ENCODE data around the gene AFAP1. TPM values are rescaled to one million over a fixed set of nuclear protein-coding genes. Genes with fewer than 3 reads are reported as not detected.
A peak's percentile ranks its signal among the peaks of the same experiment; 100 is the strongest.

Gene AFAP1
- total and polyA plus RNA-seq, 2 of the 4 experiments (the other 2 are of a cell fraction), result 48.2 to 80.9 TPM

DNA sequence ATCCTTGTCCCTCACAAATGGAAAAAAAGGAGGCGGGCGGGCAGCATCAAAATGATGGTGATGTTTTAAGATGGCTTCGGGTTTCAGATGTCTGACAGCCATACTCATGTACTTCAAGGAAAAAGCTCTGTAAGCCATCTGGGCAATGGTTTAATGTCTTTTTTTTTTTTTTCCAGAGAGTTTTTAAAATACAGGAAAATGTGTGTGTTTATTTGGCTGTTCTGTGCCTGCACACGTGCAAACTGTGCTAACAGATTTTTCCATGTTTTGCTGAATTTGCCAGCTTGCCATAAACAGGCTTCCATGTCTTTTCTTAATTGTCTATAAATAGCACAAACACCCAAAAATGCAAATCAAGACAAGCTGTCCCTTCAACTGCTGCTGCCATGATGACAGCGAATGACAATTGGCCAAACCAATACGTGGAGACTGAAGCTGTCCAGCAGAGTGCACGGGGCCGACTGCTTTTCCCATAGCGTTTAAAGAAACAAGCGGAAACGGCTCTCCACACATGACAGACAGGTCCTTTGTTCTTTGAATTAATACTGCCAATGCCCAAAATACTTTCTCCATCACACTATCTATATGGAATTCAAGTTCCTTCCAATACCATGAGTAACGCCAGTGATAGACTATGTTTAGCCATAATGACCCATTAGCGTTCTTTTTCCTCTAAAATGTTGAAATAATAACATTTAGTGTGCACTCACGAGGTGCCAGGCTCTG is 35.7 kb downstream of the AFAP1 start:
- peak overlapping the region; percentile 56 for H3K56ac ChIP-seq (ENCODE audit: extremely low read depth, insufficient read depth, low read length)
- WGBS, 2 experiments (ENCODE audit: extremely low coverage in 2 of 2, insufficient read length in 1 of 2), result 0% methylated on average over 6 of the region's 14 CpGs; no CpG with 5 or more reads in 1 of the 2 experiments
- in situ Hi-C loops (cut with MboI; ENCODE audit: low sequenced_read_pairs), result no loop called here
- TF ChIP-seq CEBPB (IDR thresholded peaks at IDR 0.05; ENCODE audit: low read depth, low read length), result peak; percentile 58; the same call in 1 of the 2 replicates
- no peak for TF ChIP-seq CTCF (conservative IDR thresholded peaks at IDR 0.05; ENCODE audit: low read depth, low read length)
- no peak for TF ChIP-seq RAD21 (IDR thresholded peaks at IDR 0.05; ENCODE audit: low read length)
- TF ChIP-seq MAFK (IDR thresholded peaks at IDR 0.05; ENCODE audit: low read depth, low read length), result no peak
- TF ChIP-seq FOS (IDR thresholded peaks at IDR 0.05; ENCODE audit: low read depth, low read length), result no peak
- peak; percentile 53; the same call in 1 of the 2 replicates for TF ChIP-seq CHD1 (IDR thresholded peaks at IDR 0.05; ENCODE audit: low read depth, low read length)
- TF ChIP-seq MXI1 (IDR thresholded peaks at IDR 0.05; ENCODE audit: borderline replicate concordance, low read depth, low read length), result 0 out of 2 replicates have a peak, but pooled peaks have one; percentile 28
- no peak for TF ChIP-seq RFX5 (IDR thresholded peaks at IDR 0.05; ENCODE audit: low read depth, low read length)
- TF ChIP-seq, protein P1, sequence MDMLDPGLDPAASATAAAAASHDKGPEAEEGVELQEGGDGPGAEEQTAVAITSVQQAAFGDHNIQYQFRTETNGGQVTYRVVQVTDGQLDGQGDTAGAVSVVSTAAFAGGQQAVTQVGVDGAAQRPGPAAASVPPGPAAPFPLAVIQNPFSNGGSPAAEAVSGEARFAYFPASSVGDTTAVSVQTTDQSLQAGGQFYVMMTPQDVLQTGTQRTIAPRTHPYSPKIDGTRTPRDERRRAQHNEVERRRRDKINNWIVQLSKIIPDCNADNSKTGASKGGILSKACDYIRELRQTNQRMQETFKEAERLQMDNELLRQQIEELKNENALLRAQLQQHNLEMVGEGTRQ (IDR thresholded peaks at IDR 0.05; ENCODE audit: low read depth, low read length), result no peak
- TF ChIP-seq POLR2A (IDR thresholded peaks at IDR 0.05; ENCODE audit: low read depth, low read length), result peak; percentile 44; the same call in 1 of the 2 replicates
- TF ChIP-seq BHLHE40 (IDR thresholded peaks at IDR 0.05; ENCODE audit: low read depth, low read length), result peak; percentile 18; the same call in 1 of the 2 replicates
- TF ChIP-seq RCOR1 (IDR thresholded peaks at IDR 0.05; ENCODE audit: insufficient replicate concordance, low read length), result no peak
- TF ChIP-seq SMC3 (IDR thresholded peaks at IDR 0.05; ENCODE audit: low read depth, low read length), result no peak
- TF ChIP-seq, protein P2, sequence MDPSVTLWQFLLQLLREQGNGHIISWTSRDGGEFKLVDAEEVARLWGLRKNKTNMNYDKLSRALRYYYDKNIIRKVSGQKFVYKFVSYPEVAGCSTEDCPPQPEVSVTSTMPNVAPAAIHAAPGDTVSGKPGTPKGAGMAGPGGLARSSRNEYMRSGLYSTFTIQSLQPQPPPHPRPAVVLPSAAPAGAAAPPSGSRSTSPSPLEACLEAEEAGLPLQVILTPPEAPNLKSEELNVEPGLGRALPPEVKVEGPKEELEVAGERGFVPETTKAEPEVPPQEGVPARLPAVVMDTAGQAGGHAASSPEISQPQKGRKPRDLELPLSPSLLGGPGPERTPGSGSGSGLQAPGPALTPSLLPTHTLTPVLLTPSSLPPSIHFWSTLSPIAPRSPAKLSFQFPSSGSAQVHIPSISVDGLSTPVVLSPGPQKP (IDR thresholded peaks at IDR 0.05; ENCODE audit: borderline replicate concordance, low read depth, low read length), result no peak

More for the DNA sequence above, 35.7 kb downstream of the AFAP1 start:
- dilution Hi-C loops (cut with HindIII; ENCODE audit: low sequenced_read_pairs, unreplicated experiment) (no loop called here), intact Hi-C loops (cut with micrococcal nuclease) (loop anchor here (2.0 kb wide), 1 partner anchor 35 kb away; no protein-coding TSS in a partner anchor)
- peak overlapping the region; percentile 74 for H3K4me2 ChIP-seq (ENCODE audit: low read depth, low read length)
- H2BK15ac ChIP-seq (ENCODE audit: low read depth, low read length), result peak overlapping the region; percentile 45; the same call in 1 of the 3 replicates
- peak overlapping the region; percentile 81 for H3K18ac ChIP-seq (ENCODE audit: low read depth, low read length)
- H2BK20ac ChIP-seq (ENCODE audit: low read depth, low read length), result peak overlapping the region; percentile 57
- DNase-seq (peak; percentile 89), ATAC-seq (ENCODE audit: low read depth) (peak; percentile 27)
- peak overlapping the region; percentile 63 for H2AK9ac ChIP-seq (replicated peaks; ENCODE audit: low read depth, low read length, poor library complexity)
- peak overlapping the region; percentile 66 for H3K14ac ChIP-seq (replicated peaks; ENCODE audit: low read depth, low read length)
- no peak overlapping the region for H2AFZ ChIP-seq (replicated peaks; ENCODE audit: low read length, poor library complexity)
- peak overlapping the region; percentile 88 for H2AK5ac ChIP-seq (ENCODE audit: low read depth, low read length)
- H2BK5ac ChIP-seq (ENCODE audit: low read depth, low read length, poor library complexity, severe bottlenecking), result peak overlapping the region; percentile 95
- H2BK120ac ChIP-seq (ENCODE audit: low read depth, low read length), result peak overlapping the region; percentile 82
- H3K27me3 ChIP-seq (ENCODE audit: control insufficient read depth, insufficient read depth, low read length), result no peaks in the 10 kb centered on the region
- H4K8ac ChIP-seq (ENCODE audit: low read depth in 2 of 2, low read length in 2 of 2), result peak overlapping the region in 1 of 2 experiments; percentile 83; a peak in 3 of 4 replicates
- H3K36me3 ChIP-seq (ENCODE audit: control insufficient read depth, insufficient read depth, low read length), result 0 out of 2 replicates have a peak, but pooled peaks cover 3% of the 10 kb centered on the region
- H3K23ac ChIP-seq (ENCODE audit: low read depth, low read length), result peak overlapping the region; percentile 78; the same call in 1 of the 2 replicates
- H4K5ac ChIP-seq (ENCODE audit: low read depth, low read length), result peak overlapping the region; percentile 44; the same call in 1 of the 2 replicates
- H3K27ac ChIP-seq (ENCODE audit: insufficient read depth, low read length), result peak overlapping the region; percentile 97
- peak overlapping the region; percentile 65 for H3K9ac ChIP-seq (ENCODE audit: low read depth, low read length)
- H3K4ac ChIP-seq (ENCODE audit: low read depth, low read length), result peak overlapping the region; percentile 89
- H3K79me1 ChIP-seq (ENCODE audit: low read depth in 1 of 2, low read length in 2 of 2), result peaks cover 0 to 74% of the 10 kb centered on the region in 2 experiments; a peak in 3 of 4 replicates
- H4K91ac ChIP-seq (ENCODE audit: insufficient read depth, low read depth, low read length), result peak overlapping the region; percentile 48
- H4K20me1 ChIP-seq (ENCODE audit: insufficient read depth, low read length), result peaks cover 61% of the 10 kb centered on the region
- peaks cover 44% of the 10 kb centered on the region for H3K4me1 ChIP-seq (ENCODE audit: control insufficient read depth, insufficient read depth, low read length)
- POLR2A ChIA-PET (ENCODE audit: unreplicated experiment), result no interaction called here
- CTCF ChIA-PET, result interaction anchor here (0.9 to 1.0 kb wide), 2 partner anchors 27 to 59 kb away, joined by 3 to 6 read pairs; no protein-coding TSS in a partner anchor
- no peaks in the 10 kb centered on the region for H3K9me3 ChIP-seq (ENCODE audit: control insufficient read depth, insufficient read depth, low read length)
- BruUV-seq (replicated peaks), result no TSS peak
- peaks cover 27% of the 10 kb centered on the region for H3K9me1 ChIP-seq (ENCODE audit: insufficient read depth, low read length)
- no peak overlapping the region for H3K4me3 ChIP-seq (ENCODE audit: insufficient read depth, low read depth, low read length)

Measured in IMR-90 (cell line).